A549 (cell line): ENCODE data around the gene SSU72.

Experiments
- EP300 ChIP-seq, 2 experiments: fragments of >200 bp; sonication (Bioruptor Twin); formaldehyde crosslinking; IDR thresholded peaks; 2 replicates in 1 of 2; 3 replicates in 1 of 2; pipeline ENCODE4 v1.6.1; 2016 to 2017
- HOXB5 ChIP-seq: fragments of 250-450 bp; sonication (Bioruptor Pico); IDR thresholded peaks from 2 replicates; pipeline ENCODE4 v1.5.0; 2020; ENCODE audit warnings: mild to moderate bottlenecking, moderate library complexity
- KDM1A ChIP-seq: fragments of 200-600 bp; sonication (generic); IDR thresholded peaks from 2 replicates; pipeline ENCODE4 v1.6.1; 2016; ENCODE audit warnings: low read depth, mild to moderate bottlenecking
- MAX ChIP-seq: IDR thresholded peaks from 2 replicates; pipeline ENCODE4 v1.6.1; 2012
- PBX3 ChIP-seq: IDR thresholded peaks from 2 replicates; pipeline ENCODE4 v1.6.1; 2012
- POLR2A ChIP-seq: IDR thresholded peaks from 2 replicates; pipeline ENCODE4 v1.6.1; 2012; ENCODE audit warnings: mild to moderate bottlenecking, low read length
- RAD21 ChIP-seq, 2 experiments: fragments of >200 bp in 1 of 2; sonication (Bioruptor Twin) in 1 of 2; formaldehyde crosslinking in 1 of 2; IDR thresholded peaks in 1 of 2; conservative IDR thresholded peaks in 1 of 2; 2 replicates in 1 of 2; 3 replicates in 1 of 2; pipeline ENCODE4 v1.6.1; 2012 to 2018; ENCODE audit warnings: inconsistent platforms in 1 of 2
- SMC3 ChIP-seq: fragments of >200 bp; sonication (Bioruptor Twin); formaldehyde crosslinking; IDR thresholded peaks from 3 replicates; pipeline ENCODE4 v1.6.1; 2018; ENCODE audit warnings: inconsistent platforms

- peak; percentile 71 for TF ChIP-seq POLR2A
- TF ChIP-seq RAD21 (conservative IDR thresholded peaks at IDR 0.05 in 1 of 2, IDR thresholded peaks at IDR 0.05 in 1 of 2): no peak
- TF ChIP-seq PBX3: no peak
- TF ChIP-seq KDM1A: no peak
- no peak for TF ChIP-seq EP300 (IDR thresholded peaks at IDR 0.05)
- TF ChIP-seq MAX: peak; percentile 22; the same call in 1 of the 2 replicates
- TF ChIP-seq SMC3: no peak
- no peak for TF ChIP-seq HOXB5 (CRISPR knock-in tag)
These were observed at the start of gene SSU72 for GRCh38 chr1:1574721-1575537.
